ENCODE data around the gene ANKLE1. TPM values are rescaled to one million over a fixed set of nuclear protein-coding genes. Genes with fewer than 3 reads are reported as not detected.
A peak's percentile ranks its signal among the peaks of the same experiment; 100 is the strongest.

The ANKLE1 gene
- total RNA-seq, 4 donors from 2014 or later = 0.30 to 2.5 (median 1.5) TPM

DNA sequence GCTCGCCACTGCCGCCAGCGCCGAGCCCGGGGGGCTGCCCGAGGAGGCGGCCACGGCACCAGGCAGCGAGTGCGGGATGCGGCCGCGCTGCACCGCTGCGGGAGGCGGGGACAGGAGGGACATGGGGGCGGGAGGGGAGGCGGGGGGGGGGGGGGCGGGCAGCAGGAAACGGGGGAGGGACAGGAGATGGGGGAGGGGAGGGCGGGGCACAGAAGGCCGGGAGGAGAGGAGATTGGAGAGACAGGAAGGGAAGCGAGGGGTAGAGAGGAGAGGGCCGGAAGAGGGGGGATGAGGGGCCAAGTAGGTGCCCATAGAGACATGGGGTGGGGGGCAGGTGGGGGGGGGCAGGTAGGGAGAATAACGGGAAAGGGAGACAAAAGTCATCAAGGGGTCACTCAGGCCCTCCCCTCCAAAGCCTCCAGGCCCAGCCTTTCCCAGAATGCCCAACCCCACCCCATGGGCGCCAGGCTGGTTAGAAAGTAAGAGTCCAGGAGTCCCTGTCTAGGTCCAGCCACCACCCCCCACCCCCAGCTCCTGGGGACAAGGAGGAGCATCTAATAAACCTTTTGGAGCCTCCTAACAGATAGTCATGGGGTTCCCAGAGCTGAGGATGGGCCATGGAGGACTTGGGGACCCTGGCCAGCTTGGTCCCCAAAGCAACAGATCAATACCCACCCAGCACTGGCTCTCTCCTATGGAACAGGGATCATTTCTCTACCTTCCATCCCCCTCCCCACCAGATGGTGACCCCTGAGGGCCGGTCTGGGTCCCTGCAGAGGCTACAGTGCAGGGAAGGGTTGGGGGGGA lies 45.5 kb upstream of the ANKLE1 start:
- H3K9me3 ChIP-seq = no peaks in the 10 kb centered on the region
- WGBS = 9% methylated on average over 17 of the region's 27 CpGs
- H3K4me3 ChIP-seq = peak overlapping the region; percentile 59
- TF ChIP-seq EP300 (IDR thresholded peaks at IDR 0.05) = no peak
- TF ChIP-seq POLR2A (IDR thresholded peaks at IDR 0.05) = no peak
- TF ChIP-seq, protein P1, sequence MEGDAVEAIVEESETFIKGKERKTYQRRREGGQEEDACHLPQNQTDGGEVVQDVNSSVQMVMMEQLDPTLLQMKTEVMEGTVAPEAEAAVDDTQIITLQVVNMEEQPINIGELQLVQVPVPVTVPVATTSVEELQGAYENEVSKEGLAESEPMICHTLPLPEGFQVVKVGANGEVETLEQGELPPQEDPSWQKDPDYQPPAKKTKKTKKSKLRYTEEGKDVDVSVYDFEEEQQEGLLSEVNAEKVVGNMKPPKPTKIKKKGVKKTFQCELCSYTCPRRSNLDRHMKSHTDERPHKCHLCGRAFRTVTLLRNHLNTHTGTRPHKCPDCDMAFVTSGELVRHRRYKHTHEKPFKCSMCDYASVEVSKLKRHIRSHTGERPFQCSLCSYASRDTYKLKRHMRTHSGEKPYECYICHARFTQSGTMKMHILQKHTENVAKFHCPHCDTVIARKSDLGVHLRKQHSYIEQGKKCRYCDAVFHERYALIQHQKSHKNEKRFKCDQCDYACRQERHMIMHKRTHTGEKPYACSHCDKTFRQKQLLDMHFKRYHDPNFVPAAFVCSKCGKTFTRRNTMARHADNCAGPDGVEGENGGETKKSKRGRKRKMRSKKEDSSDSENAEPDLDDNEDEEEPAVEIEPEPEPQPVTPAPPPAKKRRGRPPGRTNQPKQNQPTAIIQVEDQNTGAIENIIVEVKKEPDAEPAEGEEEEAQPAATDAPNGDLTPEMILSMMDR (IDR thresholded peaks at IDR 0.05) = no peak
- no peak for TF ChIP-seq POLR2AphosphoS5 (IDR thresholded peaks at IDR 0.05)
- H3K27me3 ChIP-seq = no peaks in the 10 kb centered on the region
- H3K36me3 ChIP-seq = peaks cover 45% of the 10 kb centered on the region
- peaks cover 30% of the 10 kb centered on the region for H3K4me1 ChIP-seq
- DNase-seq (ENCODE audit: low spot score in 2 of 2) = no peak
- H3K27ac ChIP-seq = peak overlapping the region; percentile 40

DNA sequence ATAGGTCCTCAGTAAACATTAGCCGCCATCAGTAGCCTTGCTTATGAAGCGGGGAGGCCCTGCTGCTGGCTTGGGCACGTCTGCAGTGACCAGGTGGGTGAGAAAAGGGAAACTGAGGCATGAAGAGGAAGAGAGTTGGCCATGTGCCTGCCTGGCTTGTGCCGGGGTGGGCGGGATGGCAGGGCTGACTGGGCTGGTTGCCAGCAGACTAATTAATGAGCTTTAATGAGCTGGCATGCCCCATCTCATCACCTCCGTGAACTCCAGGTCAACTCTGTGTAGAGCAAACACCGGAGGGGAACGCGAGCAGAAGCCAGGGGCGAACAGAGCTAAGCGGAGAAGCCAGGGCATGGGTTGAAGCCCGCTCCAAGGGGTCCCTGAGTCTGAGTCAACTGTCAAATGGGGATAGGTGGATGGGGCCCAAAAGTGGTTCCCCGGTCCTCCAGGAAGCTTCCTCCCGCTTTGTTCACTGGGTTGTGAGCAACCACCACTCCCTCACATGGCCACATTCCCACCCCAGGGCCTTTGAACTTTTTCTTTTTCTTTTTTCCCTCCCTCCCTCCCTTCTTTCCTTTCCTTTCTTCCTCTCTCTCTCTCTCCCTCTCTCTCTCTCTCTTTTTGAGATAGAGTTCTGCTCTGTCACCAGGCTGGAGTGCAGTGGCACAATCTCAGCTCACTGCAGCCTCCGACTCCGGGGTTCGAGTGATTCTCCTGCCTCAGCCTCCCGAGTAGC lies 44.7 kb upstream of the ANKLE1 start:
- Histone ChIP-seq H3K9me3 (no peaks in the 10 kb centered on the region), H3K27ac (no peak overlapping the region), H3K4me1 (peaks cover 30% of the 10 kb centered on the region), H3K4me3 (no peak overlapping the region), H3K36me3 (peaks cover 39% of the 10 kb centered on the region), H3K27me3 (no peaks in the 10 kb centered on the region)
- WGBS = 75% methylated on average over 18 of the region's 18 CpGs
- no peak for DNase-seq (ENCODE audit: low spot score in 2 of 2)
- TF ChIP-seq POLR2A (IDR thresholded peaks at IDR 0.05) (no peak), EP300 (IDR thresholded peaks at IDR 0.05) (no peak), POLR2AphosphoS5 (IDR thresholded peaks at IDR 0.05) (no peak)
- TF ChIP-seq, protein P1 (IDR thresholded peaks at IDR 0.05) = no peak

DNA sequence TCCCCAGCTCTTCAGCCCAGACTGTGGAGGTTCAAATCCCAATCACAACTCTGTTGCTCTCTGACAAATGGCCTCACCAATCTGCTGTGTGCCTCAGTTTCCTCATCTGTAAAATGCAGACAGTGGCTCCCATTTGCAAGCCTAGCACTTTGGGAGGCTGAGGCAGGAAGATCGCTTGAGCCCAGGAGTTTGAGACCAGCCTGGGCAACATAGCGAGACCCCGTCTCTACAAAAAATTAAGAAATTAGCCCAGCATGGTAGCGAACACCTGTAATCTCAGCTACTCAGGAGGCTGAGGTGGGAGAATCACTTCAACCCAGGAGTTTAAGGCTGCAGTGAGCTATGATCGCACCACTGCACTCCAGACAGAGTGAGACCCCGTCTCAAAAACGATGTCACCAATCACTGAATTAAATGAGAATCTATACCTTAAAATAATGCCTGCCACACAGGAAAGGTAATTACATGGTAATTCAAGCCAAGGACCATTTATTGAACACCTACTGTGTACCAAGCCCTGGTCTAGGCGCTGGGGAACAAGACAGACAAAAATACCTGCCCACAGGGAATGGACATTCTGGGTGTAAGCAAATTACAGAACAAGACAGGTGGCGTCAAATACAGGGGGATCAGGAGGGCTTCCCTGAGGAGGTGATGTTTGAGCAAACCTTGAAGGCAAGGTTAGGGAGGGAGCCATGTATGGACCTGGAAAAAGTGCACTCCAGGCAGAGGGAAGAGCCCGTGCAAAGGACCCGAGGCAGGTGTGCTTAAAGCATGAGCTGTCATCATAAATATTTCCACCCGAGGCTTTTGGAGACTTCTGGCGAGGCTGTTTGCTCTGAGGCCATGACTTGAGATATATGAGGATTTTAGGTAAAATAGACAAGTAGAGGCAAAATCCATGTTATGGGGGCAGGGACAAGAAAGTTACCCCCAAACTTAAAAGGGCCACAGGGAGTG lies 43.7 kb upstream of the ANKLE1 start:
- Histone ChIP-seq H3K27ac (no peak overlapping the region), H3K4me1 (peaks cover 39% of the 10 kb centered on the region), H3K27me3 (no peaks in the 10 kb centered on the region), H3K4me3 (no peak overlapping the region), H3K9me3 (no peaks in the 10 kb centered on the region), H3K36me3 (peaks cover 29% of the 10 kb centered on the region)
- whole genome bisulfite sequencing = 87% methylated on average over 13 of the region's 13 CpGs
- no peak for TF ChIP-seq EP300 (IDR thresholded peaks at IDR 0.05)
- no peak for DNase-seq (ENCODE audit: low spot score in 2 of 2)

DNA sequence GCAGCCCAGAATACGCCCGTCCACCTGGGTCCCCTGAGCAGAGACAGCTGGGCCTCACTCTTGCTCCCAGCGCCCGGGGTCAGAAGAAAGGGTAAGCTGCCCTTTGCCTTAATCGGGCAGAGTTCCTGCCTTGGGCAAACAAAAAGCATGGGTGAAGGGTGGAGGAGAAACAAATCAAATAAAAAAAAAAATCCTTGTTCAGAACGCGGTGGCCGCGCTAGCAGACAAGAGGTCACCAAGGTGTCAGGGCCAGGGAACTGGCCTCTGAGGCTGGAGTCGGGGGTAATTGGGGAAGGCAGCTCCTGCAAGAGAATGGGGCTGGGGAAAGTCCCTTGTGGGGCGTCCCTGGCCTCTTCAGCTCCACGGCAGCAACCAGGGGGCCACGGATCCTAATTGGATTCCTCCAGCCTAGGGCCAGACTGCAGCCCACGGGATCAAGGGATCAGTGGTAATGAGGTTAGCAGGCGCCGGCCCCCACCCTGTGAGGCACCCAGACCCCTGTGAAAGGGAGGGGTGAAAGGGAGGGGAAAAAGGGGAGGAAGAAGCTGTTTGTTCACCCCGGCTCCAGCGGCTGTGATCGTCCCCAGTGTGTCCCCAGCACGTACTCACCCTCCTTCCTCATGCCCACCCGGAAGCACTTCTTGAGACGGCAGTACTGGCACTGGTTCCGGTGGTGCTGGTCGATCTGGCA lies 41.5 kb upstream of the ANKLE1 start:
- Histone ChIP-seq H3K27me3 (no peaks in the 10 kb centered on the region), H3K36me3 (peaks cover 25% of the 10 kb centered on the region), H3K9me3 (no peaks in the 10 kb centered on the region), H3K4me3 (no peak overlapping the region), H3K27ac (no peak overlapping the region), H3K4me1 (peaks cover 49% of the 10 kb centered on the region)
- DNase-seq (ENCODE audit: low spot score in 2 of 2) = no peak
- WGBS = 82% methylated on average over 23 of the region's 24 CpGs
- TF ChIP-seq, protein P1 (IDR thresholded peaks at IDR 0.05) = no peak
- no peak for TF ChIP-seq EP300 (IDR thresholded peaks at IDR 0.05)

DNA sequence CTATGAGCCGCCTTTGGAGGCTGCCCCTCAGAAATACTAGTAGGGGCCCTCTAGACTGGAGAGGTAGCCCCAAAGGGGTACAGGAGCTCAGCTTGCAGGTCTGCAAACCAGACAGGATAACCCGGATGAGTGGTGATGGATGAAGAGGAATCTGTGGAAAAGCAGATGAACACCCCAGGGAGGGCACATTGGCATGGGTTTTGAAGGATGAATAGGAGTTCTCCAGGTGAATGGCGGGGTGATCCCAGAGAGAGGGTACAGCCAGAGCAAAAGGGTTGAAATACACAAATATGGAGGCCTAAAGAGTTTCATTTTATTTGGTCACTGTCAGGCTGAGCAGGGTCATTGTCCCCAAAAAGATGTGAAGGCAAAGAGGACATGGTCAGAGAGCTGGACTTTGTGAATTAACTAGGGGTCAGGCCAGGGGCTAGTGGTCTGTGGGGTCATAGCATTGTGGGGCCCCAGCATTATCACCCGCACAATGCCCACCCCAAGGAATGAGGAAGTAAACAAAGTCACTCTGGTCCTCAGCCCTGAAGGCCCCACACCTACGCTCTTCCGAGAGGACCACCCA lies 40.8 kb upstream of the ANKLE1 start:
- Histone ChIP-seq H3K4me3 (no peak overlapping the region), H3K36me3 (peaks cover 25% of the 10 kb centered on the region), H3K4me1 (peaks cover 42% of the 10 kb centered on the region), H3K9me3 (no peaks in the 10 kb centered on the region), H3K27ac (no peak overlapping the region), H3K27me3 (no peaks in the 10 kb centered on the region)
- DNase-seq (ENCODE audit: low spot score in 2 of 2) = no peak
- WGBS = 93% methylated on average over 6 of the region's 6 CpGs
- TF ChIP-seq, protein P1 (IDR thresholded peaks at IDR 0.05) = no peak
- TF ChIP-seq POLR2AphosphoS5 (IDR thresholded peaks at IDR 0.05) = no peak
- no peak for TF ChIP-seq EP300 (IDR thresholded peaks at IDR 0.05)
- TF ChIP-seq POLR2A (IDR thresholded peaks at IDR 0.05) = no peak

Measured in suprapubic skin (tissue), 4 donors.